ENCODE measurements around the gene AKNAD1. TPM values are rescaled to one million over a fixed set of nuclear protein-coding genes. Genes with fewer than 3 reads are reported as not detected.
A peak's percentile ranks its signal among the peaks of the same experiment; 100 is the strongest.
"Not testable (repeated sequence)": the region's sequence is repeated elsewhere in the genome, so short reads cannot be mapped to it uniquely, and the experiment has no call there.

Gene AKNAD1
- total and polyA plus RNA-seq, 2 donors, result 1.2 to 1.8 TPM

- Histone ChIP-seq H3K4me3 (ENCODE audit: low read depth, low read length) (no peak overlapping the region), H3K27ac (ENCODE audit: low read depth) (peak overlapping the region; percentile 77), H3K4me1 (ENCODE audit: insufficient read depth) (peaks cover 1% of the 10 kb centered on the region), H3K36me3 (ENCODE audit: insufficient read depth) (no peaks in the 10 kb centered on the region)
- peak; percentile 43 for DNase-seq (ENCODE audit: extremely low spot score)
- 46% methylated on average over 4 of the region's 4 CpGs for WGBS
These were observed 42.4 kb downstream of the AKNAD1 start for GRCh38 chr1:108814343-108815125.

- Histone ChIP-seq H3K27ac (ENCODE audit: low read depth) (no peak overlapping the region), H3K4me3 (ENCODE audit: low read depth, low read length) (no peak overlapping the region), H3K4me1 (ENCODE audit: insufficient read depth) (peaks cover 1% of the 10 kb centered on the region), H3K36me3 (ENCODE audit: insufficient read depth) (no peaks in the 10 kb centered on the region)
- 80% methylated on average over 2 of the region's 2 CpGs for WGBS
- no peak for DNase-seq (ENCODE audit: extremely low spot score)
These were observed 43.6 kb downstream of the AKNAD1 start for GRCh38 chr1:108813326-108813725.

GRCh38 chr1:108811611-108812010, 45.3 kb downstream of the AKNAD1 start:
- 76% methylated on average over 3 of the region's 3 CpGs for WGBS
- Histone ChIP-seq H3K4me1 (ENCODE audit: insufficient read depth) (peaks cover 2% of the 10 kb centered on the region), H3K4me3 (ENCODE audit: low read depth, low read length) (no peak overlapping the region), H3K27ac (ENCODE audit: low read depth) (no peak overlapping the region), H3K36me3 (ENCODE audit: insufficient read depth) (peaks cover 3% of the 10 kb centered on the region)
- DNase-seq (ENCODE audit: extremely low spot score), result no peak

- H3K36me3 ChIP-seq (ENCODE audit: insufficient read depth), result peaks cover 3% of the 10 kb centered on the region
- no peak overlapping the region for H3K27ac ChIP-seq (ENCODE audit: low read depth)
- DNase-seq (ENCODE audit: extremely low spot score), result no peak
- peaks cover 1% of the 10 kb centered on the region for H3K4me1 ChIP-seq (ENCODE audit: insufficient read depth)
- 93% methylated on average over 4 of the region's 4 CpGs for WGBS
- no peak overlapping the region for H3K4me3 ChIP-seq (ENCODE audit: low read depth, low read length)
These were observed 48.5 kb downstream of the AKNAD1 start for GRCh38 chr1:108808438-108808837.

DNA sequence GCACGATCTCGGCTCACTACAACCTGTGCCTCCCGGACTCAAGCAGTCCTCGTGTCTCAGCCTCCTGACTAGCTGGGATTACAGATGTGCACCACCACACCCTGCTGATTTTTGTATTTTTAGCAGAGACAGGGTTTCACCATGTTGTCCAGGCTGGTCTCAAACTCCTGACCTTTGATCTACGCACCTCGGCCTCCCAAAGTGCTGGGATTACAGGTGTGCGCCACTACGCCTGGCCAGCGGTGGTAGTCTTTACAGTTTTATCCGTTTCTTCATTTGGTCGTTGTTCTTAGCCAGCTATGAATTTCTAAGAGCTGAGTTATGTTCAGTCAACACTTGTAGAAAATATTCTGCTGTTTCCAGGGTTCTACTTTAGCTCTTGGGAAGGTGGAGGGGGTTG, 53.3 kb downstream of the AKNAD1 start:
- Histone ChIP-seq H3K27ac (ENCODE audit: low read depth) (no peak overlapping the region), H3K36me3 (ENCODE audit: insufficient read depth) (peaks cover 5% of the 10 kb centered on the region), H3K4me3 (ENCODE audit: low read depth, low read length) (no peak overlapping the region), H3K4me1 (ENCODE audit: insufficient read depth) (peaks cover 1% of the 10 kb centered on the region)
- DNase-seq (ENCODE audit: extremely low spot score), result no peak
- 92% methylated on average over 11 of the region's 11 CpGs for WGBS

- Histone ChIP-seq H3K4me1 (ENCODE audit: insufficient read depth) (no peaks in the 10 kb centered on the region), H3K27ac (ENCODE audit: low read depth) (no peak overlapping the region), H3K36me3 (ENCODE audit: insufficient read depth) (peaks cover 3% of the 10 kb centered on the region), H3K4me3 (ENCODE audit: low read depth, low read length) (no peak overlapping the region)
- no peak for DNase-seq (ENCODE audit: extremely low spot score)
These were observed 55.8 kb downstream of the AKNAD1 start for GRCh38 chr1:108801101-108801500.

- WGBS, result 87% methylated on average over 1 of the region's 1 CpG
- no peak overlapping the region for H3K27ac ChIP-seq (ENCODE audit: low read depth)
- H3K4me1 ChIP-seq (ENCODE audit: insufficient read depth), result no peaks in the 10 kb centered on the region
- DNase-seq (ENCODE audit: extremely low spot score), result no peak
- H3K36me3 ChIP-seq (ENCODE audit: insufficient read depth), result peaks cover 3% of the 10 kb centered on the region
- no peak overlapping the region for H3K4me3 ChIP-seq (ENCODE audit: low read depth, low read length)
These were observed 57.9 kb downstream of the AKNAD1 start for GRCh38 chr1:108799001-108799400.

DNA sequence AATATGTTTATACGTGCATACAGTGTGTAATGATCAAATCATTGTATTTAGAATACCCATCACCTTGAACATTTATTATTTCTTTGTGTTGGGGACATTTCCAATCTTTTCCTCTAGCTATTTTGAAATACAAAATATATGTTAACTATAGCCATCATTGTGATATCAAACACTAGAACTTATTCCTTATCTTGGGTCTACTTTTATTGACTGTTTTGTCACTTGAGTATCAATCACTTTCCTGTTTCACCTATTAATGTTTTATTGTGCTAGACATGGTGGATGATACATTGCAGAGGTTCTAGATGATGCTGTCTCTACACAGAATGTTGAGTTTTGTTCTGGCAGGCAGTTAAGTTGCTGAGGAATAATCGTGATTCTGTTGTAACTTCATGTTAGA, 64.5 kb downstream of the AKNAD1 start:
- whole genome bisulfite sequencing, result 96% methylated on average over 2 of the region's 2 CpGs
- Histone ChIP-seq H3K27ac (ENCODE audit: low read depth) (no peak overlapping the region), H3K4me1 (ENCODE audit: insufficient read depth) (no peaks in the 10 kb centered on the region), H3K4me3 (ENCODE audit: low read depth, low read length) (no peak overlapping the region), H3K36me3 (ENCODE audit: insufficient read depth) (peaks cover 2% of the 10 kb centered on the region)
- no peak for DNase-seq (ENCODE audit: extremely low spot score)

DNA sequence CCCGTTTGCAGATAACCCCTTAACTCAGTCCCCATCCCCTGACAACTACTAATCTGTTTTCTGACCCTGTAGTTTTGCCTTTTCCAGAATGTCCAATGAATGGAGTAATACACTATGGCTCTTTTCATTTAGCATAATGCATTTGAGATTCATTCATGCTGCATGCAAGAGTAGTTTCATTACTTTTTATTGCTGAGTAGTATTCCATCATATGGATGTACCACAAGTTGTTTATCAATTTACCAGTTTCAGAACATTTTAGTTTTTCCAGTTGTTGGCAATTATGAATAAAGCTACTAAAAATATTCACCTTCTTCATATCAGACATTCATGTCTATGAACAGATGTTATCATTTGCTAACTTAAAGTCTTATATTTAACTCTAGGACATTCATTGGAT, 65.1 kb downstream of the AKNAD1 start:
- Histone ChIP-seq H3K4me3 (ENCODE audit: low read depth, low read length) (no peak overlapping the region), H3K4me1 (ENCODE audit: insufficient read depth) (no peaks in the 10 kb centered on the region), H3K36me3 (ENCODE audit: insufficient read depth) (peaks cover 2% of the 10 kb centered on the region), H3K27ac (ENCODE audit: low read depth) (no peak overlapping the region)
- DNase-seq (ENCODE audit: extremely low spot score), result no peak
- WGBS, result 95% methylated on average over 1 of the region's 1 CpG

DNA sequence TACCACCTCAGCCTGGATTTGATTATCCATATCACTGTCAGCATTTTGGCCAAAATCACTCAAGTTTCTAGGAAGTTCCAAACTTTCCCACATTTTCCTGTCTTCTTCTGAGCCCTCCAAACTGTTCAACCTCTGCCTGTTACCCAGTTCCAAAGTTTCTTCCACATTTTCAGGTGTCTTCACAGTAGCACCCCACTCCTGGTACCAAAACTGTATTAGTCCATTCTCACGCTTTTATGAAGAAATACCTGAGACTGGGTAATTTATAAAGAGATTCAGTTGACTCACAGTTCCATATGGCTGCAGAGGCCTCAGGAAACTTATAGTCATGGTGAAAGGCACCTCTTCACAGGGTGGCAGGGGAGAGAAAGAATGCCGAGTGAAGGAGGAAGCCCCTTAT, 71.0 kb downstream of the AKNAD1 start:
- Histone ChIP-seq H3K4me3 (ENCODE audit: low read depth, low read length) (no peak overlapping the region), H3K27ac (ENCODE audit: low read depth) (no peak overlapping the region), H3K36me3 (ENCODE audit: insufficient read depth) (no peaks in the 10 kb centered on the region), H3K4me1 (ENCODE audit: insufficient read depth) (no peaks in the 10 kb centered on the region)
- DNase-seq (ENCODE audit: extremely low spot score), result no peak
- 99% methylated on average over 2 of the region's 2 CpGs for WGBS

DNA sequence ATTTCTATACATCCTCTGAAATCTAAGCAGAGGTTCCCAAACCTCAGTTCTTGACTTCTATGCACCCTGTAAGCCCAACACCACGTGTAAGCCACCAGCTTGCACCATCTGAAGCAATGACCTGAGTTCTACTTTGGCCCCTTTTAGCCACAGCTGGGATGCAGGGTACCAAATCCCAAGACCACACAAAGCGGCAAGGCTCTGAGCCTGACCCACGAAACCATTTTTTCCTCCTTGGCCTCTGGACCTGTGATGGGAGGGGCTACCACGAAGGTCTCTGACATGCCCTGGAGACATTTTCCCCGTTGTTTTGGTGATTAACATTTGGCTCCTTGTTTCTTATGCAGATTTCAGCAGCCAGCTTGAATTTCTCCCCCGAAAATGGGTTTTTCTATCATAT, 71.6 kb downstream of the AKNAD1 start:
- 96% methylated on average over 6 of the region's 6 CpGs for WGBS
- Histone ChIP-seq H3K27ac (ENCODE audit: low read depth) (no peak overlapping the region), H3K4me3 (ENCODE audit: low read depth, low read length) (no peak overlapping the region), H3K36me3 (ENCODE audit: insufficient read depth) (no peaks in the 10 kb centered on the region), H3K4me1 (ENCODE audit: insufficient read depth) (no peaks in the 10 kb centered on the region)
- no peak for DNase-seq (ENCODE audit: extremely low spot score)

DNA sequence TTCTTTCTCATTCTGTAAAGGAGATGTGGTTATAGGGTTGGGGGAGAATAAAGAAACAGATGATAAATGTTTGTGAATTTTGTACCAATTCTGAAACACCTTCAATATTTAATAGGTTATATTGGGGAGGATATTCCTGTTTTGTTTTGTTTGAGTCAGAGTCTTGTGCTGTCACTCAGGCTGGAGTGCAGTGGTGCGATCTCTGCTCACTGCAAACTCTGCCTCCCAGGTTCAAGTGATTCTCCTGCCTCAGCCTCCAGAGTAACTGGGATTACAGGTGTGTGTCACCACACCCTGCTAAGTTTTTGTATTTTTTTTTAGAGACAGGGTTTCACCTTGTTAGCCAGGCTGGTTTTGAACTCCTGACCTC, 75.3 kb downstream of the AKNAD1 start:
- not testable (repeated sequence) for H3K36me3 ChIP-seq (ENCODE audit: insufficient read depth); DNase-seq (ENCODE audit: extremely low spot score); H3K4me1 ChIP-seq (ENCODE audit: insufficient read depth); H3K27ac ChIP-seq (ENCODE audit: low read depth); H3K4me3 ChIP-seq (ENCODE audit: low read depth, low read length)
- WGBS, result 98% methylated on average over 1 of the region's 1 CpG

- 94% methylated on average over 3 of the region's 3 CpGs for WGBS
- DNase-seq (ENCODE audit: extremely low spot score), result no peak
- peaks cover 5% of the 10 kb centered on the region for H3K36me3 ChIP-seq (ENCODE audit: insufficient read depth)
- no peak overlapping the region for H3K27ac ChIP-seq (ENCODE audit: low read depth)
- H3K4me1 ChIP-seq (ENCODE audit: insufficient read depth), result no peaks in the 10 kb centered on the region
- no peak overlapping the region for H3K4me3 ChIP-seq (ENCODE audit: low read depth, low read length)
These were observed 75.8 kb downstream of the AKNAD1 start for GRCh38 chr1:108780937-108781574.

DNA sequence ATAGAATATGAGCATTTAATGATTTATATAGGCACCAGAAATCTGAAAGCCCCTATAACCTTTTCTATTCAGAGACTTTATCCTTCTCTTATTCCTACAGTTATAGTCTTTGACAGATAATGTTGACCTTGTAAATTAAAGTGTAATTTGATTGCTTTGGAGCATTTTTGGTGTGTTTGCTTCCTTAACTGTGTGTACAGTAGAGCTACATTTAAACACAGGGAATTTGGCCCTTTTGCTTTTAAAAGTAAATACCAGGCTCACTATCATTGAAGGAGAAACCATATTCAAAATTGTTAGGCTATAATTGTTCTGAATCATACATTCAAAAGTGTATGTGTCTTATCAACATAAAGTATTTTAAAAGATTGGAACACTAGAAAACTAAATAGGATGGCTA, 77.4 kb downstream of the AKNAD1 start:
- Histone ChIP-seq H3K27ac (ENCODE audit: low read depth) (no peak overlapping the region), H3K4me1 (ENCODE audit: insufficient read depth) (no peaks in the 10 kb centered on the region), H3K4me3 (ENCODE audit: low read depth, low read length) (no peak overlapping the region), H3K36me3 (ENCODE audit: insufficient read depth) (peaks cover 5% of the 10 kb centered on the region)
- DNase-seq (ENCODE audit: extremely low spot score), result no peak

All from urinary bladder (tissue), 4 donors.